ENCODE measurements around the gene RXFP1.

Gene RXFP1

GRCh38 chr4:158671915-158672806 is 150.5 kb downstream of the RXFP1 start, which contains the start of gene ETFDH:
TSS of gene ETFDH (plus strand) at chr4:158672296. CDS start at chr4:158672457, 161 bp downstream.
- DNase-seq (ENCODE audit: low read depth), result peak; percentile 95

- no peak for DNase-seq (ENCODE audit: low read depth)
Measured at GRCh38 chr4:158673633-158674032, 152.0 kb downstream of the RXFP1 start.

- no peak for DNase-seq (ENCODE audit: low read depth)
Measured at GRCh38 chr4:158676076-158676475, 154.4 kb downstream of the RXFP1 start.

GRCh38 chr4:158678767-158679166 is 157.1 kb downstream of the RXFP1 start:
- DNase-seq (ENCODE audit: low read depth), result no peak

- no peak for DNase-seq (ENCODE audit: low read depth)
Measured at GRCh38 chr4:158681629-158682028, 159.9 kb downstream of the RXFP1 start.

GRCh38 chr4:158682066-158682465 is 160.4 kb downstream of the RXFP1 start:
- no peak for DNase-seq (ENCODE audit: low read depth)

- no peak for DNase-seq (ENCODE audit: low read depth)
Measured at GRCh38 chr4:158688813-158689212, 167.1 kb downstream of the RXFP1 start.
